Measurements from ENCODE around the gene PCDHGA1.
A peak's percentile ranks its signal among the peaks of the same experiment; 100 is the strongest.

PCDHGA1 gene

GRCh38 chr5:141532726-141533125 is 202.4 kb downstream of the PCDHGA1 start:
- FAIRE-seq, result no peak
- TF ChIP-seq, protein P1, sequence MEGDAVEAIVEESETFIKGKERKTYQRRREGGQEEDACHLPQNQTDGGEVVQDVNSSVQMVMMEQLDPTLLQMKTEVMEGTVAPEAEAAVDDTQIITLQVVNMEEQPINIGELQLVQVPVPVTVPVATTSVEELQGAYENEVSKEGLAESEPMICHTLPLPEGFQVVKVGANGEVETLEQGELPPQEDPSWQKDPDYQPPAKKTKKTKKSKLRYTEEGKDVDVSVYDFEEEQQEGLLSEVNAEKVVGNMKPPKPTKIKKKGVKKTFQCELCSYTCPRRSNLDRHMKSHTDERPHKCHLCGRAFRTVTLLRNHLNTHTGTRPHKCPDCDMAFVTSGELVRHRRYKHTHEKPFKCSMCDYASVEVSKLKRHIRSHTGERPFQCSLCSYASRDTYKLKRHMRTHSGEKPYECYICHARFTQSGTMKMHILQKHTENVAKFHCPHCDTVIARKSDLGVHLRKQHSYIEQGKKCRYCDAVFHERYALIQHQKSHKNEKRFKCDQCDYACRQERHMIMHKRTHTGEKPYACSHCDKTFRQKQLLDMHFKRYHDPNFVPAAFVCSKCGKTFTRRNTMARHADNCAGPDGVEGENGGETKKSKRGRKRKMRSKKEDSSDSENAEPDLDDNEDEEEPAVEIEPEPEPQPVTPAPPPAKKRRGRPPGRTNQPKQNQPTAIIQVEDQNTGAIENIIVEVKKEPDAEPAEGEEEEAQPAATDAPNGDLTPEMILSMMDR (IDR thresholded peaks at IDR 0.05; ENCODE audit: insufficient read depth, missing control alignments), result no peak
- no peak for DNase-seq (ENCODE audit: insufficient read length, low spot score)

DNA sequence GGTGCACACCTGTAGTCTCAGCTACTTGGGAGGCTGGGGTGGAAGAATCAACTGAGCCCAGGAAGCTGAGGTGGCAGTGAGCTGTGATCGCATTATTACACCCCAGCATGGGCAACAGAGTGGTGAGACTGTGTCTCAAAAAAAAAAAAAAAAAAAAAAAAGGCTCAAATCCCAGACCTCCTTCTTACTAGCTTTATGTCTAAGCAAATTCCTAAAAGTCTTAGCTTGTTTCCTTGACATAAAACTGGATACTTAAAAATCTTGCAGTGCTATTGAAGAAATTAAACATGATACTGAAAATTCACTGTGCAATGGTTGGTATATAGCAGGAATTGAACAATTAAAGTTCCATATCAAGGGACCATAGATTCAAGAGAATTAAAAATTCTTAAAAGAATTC is 203.6 kb downstream of the PCDHGA1 start:
- no peak for DNase-seq (ENCODE audit: insufficient read length, low spot score)
- TF ChIP-seq, protein P1 (IDR thresholded peaks at IDR 0.05; ENCODE audit: insufficient read depth, missing control alignments), result no peak
- FAIRE-seq, result no peak

- DNase-seq (ENCODE audit: insufficient read length, low spot score), result no peak
- FAIRE-seq, result no peak
- TF ChIP-seq, protein P1 (IDR thresholded peaks at IDR 0.05; ENCODE audit: insufficient read depth, missing control alignments), result no peak
Observed at GRCh38 chr5:141534492-141535213, 204.3 kb downstream of the PCDHGA1 start.

- TF ChIP-seq, protein P1 (IDR thresholded peaks at IDR 0.05; ENCODE audit: insufficient read depth, missing control alignments), result no peak
- no peak for DNase-seq (ENCODE audit: insufficient read length, low spot score)
- no peak for FAIRE-seq
Observed at GRCh38 chr5:141543053-141543452, 212.7 kb downstream of the PCDHGA1 start.

DNA sequence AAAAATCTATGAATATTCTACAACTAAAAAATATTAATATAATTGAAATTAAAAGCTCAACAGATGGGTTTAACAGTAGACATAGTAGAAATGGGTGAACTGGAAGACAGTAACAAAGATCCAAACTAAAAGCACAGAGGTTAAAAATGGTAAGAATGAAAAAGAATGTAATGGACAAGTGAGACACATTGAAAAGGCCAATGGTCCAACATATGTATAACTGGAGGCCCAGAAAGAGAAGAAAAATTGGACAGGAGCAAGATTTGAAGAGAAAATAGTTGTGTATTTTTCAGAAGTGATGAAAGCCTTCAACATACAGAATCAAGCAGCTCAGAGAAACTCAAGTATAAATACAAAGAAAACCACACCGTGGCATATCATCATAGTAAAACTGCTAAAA is 217.2 kb downstream of the PCDHGA1 start:
- DNase-seq (ENCODE audit: insufficient read length, low spot score), result no peak
- TF ChIP-seq, protein P1 (IDR thresholded peaks at IDR 0.05; ENCODE audit: insufficient read depth, missing control alignments), result no peak
- FAIRE-seq, result no peak

- FAIRE-seq (no peak), DNase-seq (ENCODE audit: insufficient read length, low spot score) (no peak)
- TF ChIP-seq, protein P1 (IDR thresholded peaks at IDR 0.05; ENCODE audit: insufficient read depth, missing control alignments), result no peak
Observed at GRCh38 chr5:141547921-141548320, 217.6 kb downstream of the PCDHGA1 start.

GRCh38 chr5:141557681-141558136 is 227.4 kb downstream of the PCDHGA1 start:
- peak; percentile 11 for FAIRE-seq
- TF ChIP-seq, protein P1 (IDR thresholded peaks at IDR 0.05; ENCODE audit: insufficient read depth, missing control alignments), result peak; percentile 70
- no peak for DNase-seq (ENCODE audit: insufficient read length, low spot score)

Data from D721Med (cell line).